ENCODE measurements around the gene FCER1A. TPM values are rescaled to one million over a fixed set of nuclear protein-coding genes. Genes with fewer than 3 reads are reported as not detected.

Gene FCER1A
- total and polyA plus RNA-seq, 9 donors: 0.20 to 9.9 (median 0.65) TPM; not detected in 3

GRCh38 chr1:159275891-159276290 is 26.2 kb upstream of the FCER1A start:
- Histone ChIP-seq H3K27me3 (no peaks in the 10 kb centered on the region), H3K36me3 (no peaks in the 10 kb centered on the region), H3K27ac (no peak overlapping the region), H3K4me1 (ENCODE audit: insufficient read depth) (no peaks in the 10 kb centered on the region), H3K9me3 (no peaks in the 10 kb centered on the region), H3K4me3 (no peak overlapping the region)
- DNase-seq: no peak
- TF ChIP-seq CTCF (IDR thresholded peaks at IDR 0.05): no peak
- no peak for TF ChIP-seq POLR2A (IDR thresholded peaks at IDR 0.05)
- no peak for TF ChIP-seq EP300 (IDR thresholded peaks at IDR 0.05)
- intact Hi-C loops (cut with DNase I): loop anchor here in 1 of 4 donors (5.0 kb wide), 1 partner anchor 1216 kb away; no protein-coding TSS in a partner anchor

- H3K36me3 ChIP-seq: no peaks in the 10 kb centered on the region
- no peaks in the 10 kb centered on the region for H3K27me3 ChIP-seq
- no peak for DNase-seq
- no peaks in the 10 kb centered on the region for H3K9me3 ChIP-seq
- intact Hi-C loops (cut with DNase I): loop anchor here in 1 of 4 donors (5.0 kb wide), 1 partner anchor 1213 kb away; no protein-coding TSS in a partner anchor
- no peak overlapping the region for H3K4me3 ChIP-seq
- WGBS, 3 donors: 51 to 67% (median 59%) methylated on average over 5 of the region's 5 CpGs
- no peaks in the 10 kb centered on the region for H3K4me1 ChIP-seq (ENCODE audit: insufficient read depth)
- no peak overlapping the region for H3K27ac ChIP-seq
- TF ChIP-seq CTCF (IDR thresholded peaks at IDR 0.05) (no peak), EP300 (IDR thresholded peaks at IDR 0.05) (no peak), POLR2A (IDR thresholded peaks at IDR 0.05) (no peak)
Observed at GRCh38 chr1:159279773-159280172, 22.4 kb upstream of the FCER1A start.

- no peak for DNase-seq
- Histone ChIP-seq H3K36me3 (no peaks in the 10 kb centered on the region), H3K9me3 (no peaks in the 10 kb centered on the region), H3K4me1 (ENCODE audit: insufficient read depth) (no peaks in the 10 kb centered on the region), H3K27ac (no peak overlapping the region), H3K4me3 (no peak overlapping the region), H3K27me3 (no peaks in the 10 kb centered on the region)
- TF ChIP-seq CTCF (IDR thresholded peaks at IDR 0.05) (no peak), EP300 (IDR thresholded peaks at IDR 0.05) (no peak), POLR2A (IDR thresholded peaks at IDR 0.05) (no peak)
- intact Hi-C loops (cut with DNase I): no loop called here
- WGBS, 3 donors: 39 to 46% (median 44%) methylated on average over 2 of the region's 2 CpGs
Observed at GRCh38 chr1:159282118-159282517, 20.0 kb upstream of the FCER1A start.

- Histone ChIP-seq H3K27me3 (no peaks in the 10 kb centered on the region), H3K27ac (no peak overlapping the region), H3K36me3 (no peaks in the 10 kb centered on the region), H3K4me3 (no peak overlapping the region), H3K4me1 (ENCODE audit: insufficient read depth) (no peaks in the 10 kb centered on the region), H3K9me3 (no peaks in the 10 kb centered on the region)
- 52 to 62% (median 61%) methylated on average over 2 of the region's 2 CpGs for WGBS, 3 donors
- intact Hi-C loops (cut with DNase I): no loop called here
- TF ChIP-seq POLR2A (IDR thresholded peaks at IDR 0.05): no peak
- TF ChIP-seq CTCF (IDR thresholded peaks at IDR 0.05): no peak
- TF ChIP-seq EP300 (IDR thresholded peaks at IDR 0.05): no peak
- no peak for DNase-seq
Observed at GRCh38 chr1:159289060-159289459, 13.1 kb upstream of the FCER1A start.
